ENCODE measurements around the gene FIBP. TPM values are rescaled to one million over a fixed set of nuclear protein-coding genes. Genes with fewer than 3 reads are reported as not detected.

Gene FIBP
- total RNA-seq, 1 experiment from 2014 or later: 93.1 TPM

GRCh38 chr11:65869643-65870306, 18.5 kb downstream of the FIBP start (continued):
- TF ChIP-seq ZNF425 (CRISPR knock-in tag; conservative IDR thresholded peaks at IDR 0.05) (no peak), ERG (CRISPR knock-in tag; IDR thresholded peaks at IDR 0.05) (no peak), PRDM15 (CRISPR knock-in tag; IDR thresholded peaks at IDR 0.05) (no peak), ATF3 (CRISPR knock-in tag; conservative IDR thresholded peaks at IDR 0.05) (no peak), NFE2L1 (CRISPR knock-in tag; IDR thresholded peaks at IDR 0.05) (no peak)

- peaks cover 10% of the 10 kb centered on the region for H3K4me1 Mint-ChIP-seq
- ChIA-PET POLR2A (interaction anchor here (0.5 to 3.1 kb wide), 3 partner anchors 10 to 205 kb away, joined by 3 to 19 read pairs (median 5); partner anchors contain the start of genes CFL1 and MUS81), CTCF (interaction anchor here (3.8 to 16.6 kb wide), 3 partner anchors 9 to 89 kb away, joined by 11 to 539 read pairs (median 89); partner anchors contain the start of genes CCDC85B, CFL1, FIBP and MUS81)
- ATAC-seq: no peak
- no peak for DNase-seq (ENCODE audit: low spot score)
- no peaks in the 10 kb centered on the region for H3K9me3 Mint-ChIP-seq
- no peak overlapping the region for H3K27ac Mint-ChIP-seq
- no peak overlapping the region for H3K4me3 Mint-ChIP-seq
- H3K36me3 Mint-ChIP-seq: peaks cover 8% of the 10 kb centered on the region
- H3K27me3 Mint-ChIP-seq (ENCODE audit: low read depth): peaks cover 48% of the 10 kb centered on the region
- no peak for TF ChIP-seq GABPB1 (CRISPR knock-in tag; IDR thresholded peaks at IDR 0.05)
- no peak for TF ChIP-seq CDX4 (CRISPR knock-in tag; IDR thresholded peaks at IDR 0.05; ENCODE audit: borderline replicate concordance)
- TF ChIP-seq SMAD3 (CRISPR knock-in tag; IDR thresholded peaks at IDR 0.05; ENCODE audit: borderline replicate concordance): no peak
- TF ChIP-seq ZSCAN18 (CRISPR knock-in tag; IDR thresholded peaks at IDR 0.05): no peak
- no peak for TF ChIP-seq EMX1 (CRISPR knock-in tag; IDR thresholded peaks at IDR 0.05)
- no peak for TF ChIP-seq FOXJ3 (CRISPR knock-in tag; IDR thresholded peaks at IDR 0.05; ENCODE audit: borderline replicate concordance)
- no peak for TF ChIP-seq GRHL2 (CRISPR knock-in tag; IDR thresholded peaks at IDR 0.05; ENCODE audit: insufficient replicate concordance, severe bottlenecking)
- TF ChIP-seq CREM (CRISPR knock-in tag; IDR thresholded peaks at IDR 0.05): no peak
- TF ChIP-seq SP1 (CRISPR knock-in tag; conservative IDR thresholded peaks at IDR 0.05): no peak
- no peak for TF ChIP-seq E2F1 (CRISPR knock-in tag; IDR thresholded peaks at IDR 0.05)
- no peak for TF ChIP-seq USF1 (CRISPR knock-in tag; IDR thresholded peaks at IDR 0.05)
- no peak for TF ChIP-seq RELA (CRISPR knock-in tag; IDR thresholded peaks at IDR 0.05; ENCODE audit: borderline replicate concordance)
- TF ChIP-seq E2F5 (CRISPR knock-in tag; IDR thresholded peaks at IDR 0.05): no peak
- TF ChIP-seq ZBTB21 (CRISPR knock-in tag; IDR thresholded peaks at IDR 0.05; ENCODE audit: borderline replicate concordance): no peak
- TF ChIP-seq NFYB (CRISPR knock-in tag; conservative IDR thresholded peaks at IDR 0.05; ENCODE audit: low read depth): no peak
- no peak for TF ChIP-seq ESRRA (CRISPR knock-in tag; IDR thresholded peaks at IDR 0.05; ENCODE audit: borderline replicate concordance)
These were observed 19.4 kb downstream of the FIBP start for GRCh38 chr11:65868907-65869306.
